Measurements from ENCODE around the gene FARS2.
A peak's percentile ranks its signal among the peaks of the same experiment; 100 is the strongest.

DNA sequence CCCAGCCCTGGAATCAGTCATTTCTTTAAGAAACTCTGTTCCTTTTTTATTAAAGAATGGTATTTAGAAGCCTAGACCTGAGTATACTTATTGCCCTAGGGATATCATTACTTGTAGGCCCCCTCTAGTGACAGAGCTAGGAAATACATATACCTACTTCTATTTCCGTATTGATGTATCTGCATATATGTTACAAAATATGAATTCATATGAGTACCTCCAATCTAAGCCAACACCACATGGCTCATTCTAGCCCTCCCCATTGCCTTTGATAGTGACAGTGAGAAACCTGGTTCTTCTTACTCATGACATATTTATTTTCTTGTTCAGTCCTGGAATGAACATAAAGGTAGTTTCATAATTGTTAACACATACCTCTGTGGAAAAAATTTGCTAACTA, 137.2 kb downstream of the FARS2 start:
- TF ChIP-seq, protein P1, sequence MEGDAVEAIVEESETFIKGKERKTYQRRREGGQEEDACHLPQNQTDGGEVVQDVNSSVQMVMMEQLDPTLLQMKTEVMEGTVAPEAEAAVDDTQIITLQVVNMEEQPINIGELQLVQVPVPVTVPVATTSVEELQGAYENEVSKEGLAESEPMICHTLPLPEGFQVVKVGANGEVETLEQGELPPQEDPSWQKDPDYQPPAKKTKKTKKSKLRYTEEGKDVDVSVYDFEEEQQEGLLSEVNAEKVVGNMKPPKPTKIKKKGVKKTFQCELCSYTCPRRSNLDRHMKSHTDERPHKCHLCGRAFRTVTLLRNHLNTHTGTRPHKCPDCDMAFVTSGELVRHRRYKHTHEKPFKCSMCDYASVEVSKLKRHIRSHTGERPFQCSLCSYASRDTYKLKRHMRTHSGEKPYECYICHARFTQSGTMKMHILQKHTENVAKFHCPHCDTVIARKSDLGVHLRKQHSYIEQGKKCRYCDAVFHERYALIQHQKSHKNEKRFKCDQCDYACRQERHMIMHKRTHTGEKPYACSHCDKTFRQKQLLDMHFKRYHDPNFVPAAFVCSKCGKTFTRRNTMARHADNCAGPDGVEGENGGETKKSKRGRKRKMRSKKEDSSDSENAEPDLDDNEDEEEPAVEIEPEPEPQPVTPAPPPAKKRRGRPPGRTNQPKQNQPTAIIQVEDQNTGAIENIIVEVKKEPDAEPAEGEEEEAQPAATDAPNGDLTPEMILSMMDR (IDR thresholded peaks at IDR 0.05): peak; percentile 59
- TF ChIP-seq ELF1 (IDR thresholded peaks at IDR 0.05): no peak
- no peak for TF ChIP-seq CHD2 (IDR thresholded peaks at IDR 0.05; ENCODE audit: low read length, partially characterized antibody)
- no peak for TF ChIP-seq MEF2A (IDR thresholded peaks at IDR 0.05; ENCODE audit: borderline replicate concordance, low read depth)
- TF ChIP-seq EP300 (IDR thresholded peaks at IDR 0.05; ENCODE audit: borderline replicate concordance in 1 of 2, low read depth in 1 of 2, low read length in 1 of 2): no peak
- TF ChIP-seq, protein P2, sequence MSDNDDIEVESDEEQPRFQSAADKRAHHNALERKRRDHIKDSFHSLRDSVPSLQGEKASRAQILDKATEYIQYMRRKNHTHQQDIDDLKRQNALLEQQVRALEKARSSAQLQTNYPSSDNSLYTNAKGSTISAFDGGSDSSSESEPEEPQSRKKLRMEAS (IDR thresholded peaks at IDR 0.05; ENCODE audit: low read depth): no peak
- TF ChIP-seq, protein P3, sequence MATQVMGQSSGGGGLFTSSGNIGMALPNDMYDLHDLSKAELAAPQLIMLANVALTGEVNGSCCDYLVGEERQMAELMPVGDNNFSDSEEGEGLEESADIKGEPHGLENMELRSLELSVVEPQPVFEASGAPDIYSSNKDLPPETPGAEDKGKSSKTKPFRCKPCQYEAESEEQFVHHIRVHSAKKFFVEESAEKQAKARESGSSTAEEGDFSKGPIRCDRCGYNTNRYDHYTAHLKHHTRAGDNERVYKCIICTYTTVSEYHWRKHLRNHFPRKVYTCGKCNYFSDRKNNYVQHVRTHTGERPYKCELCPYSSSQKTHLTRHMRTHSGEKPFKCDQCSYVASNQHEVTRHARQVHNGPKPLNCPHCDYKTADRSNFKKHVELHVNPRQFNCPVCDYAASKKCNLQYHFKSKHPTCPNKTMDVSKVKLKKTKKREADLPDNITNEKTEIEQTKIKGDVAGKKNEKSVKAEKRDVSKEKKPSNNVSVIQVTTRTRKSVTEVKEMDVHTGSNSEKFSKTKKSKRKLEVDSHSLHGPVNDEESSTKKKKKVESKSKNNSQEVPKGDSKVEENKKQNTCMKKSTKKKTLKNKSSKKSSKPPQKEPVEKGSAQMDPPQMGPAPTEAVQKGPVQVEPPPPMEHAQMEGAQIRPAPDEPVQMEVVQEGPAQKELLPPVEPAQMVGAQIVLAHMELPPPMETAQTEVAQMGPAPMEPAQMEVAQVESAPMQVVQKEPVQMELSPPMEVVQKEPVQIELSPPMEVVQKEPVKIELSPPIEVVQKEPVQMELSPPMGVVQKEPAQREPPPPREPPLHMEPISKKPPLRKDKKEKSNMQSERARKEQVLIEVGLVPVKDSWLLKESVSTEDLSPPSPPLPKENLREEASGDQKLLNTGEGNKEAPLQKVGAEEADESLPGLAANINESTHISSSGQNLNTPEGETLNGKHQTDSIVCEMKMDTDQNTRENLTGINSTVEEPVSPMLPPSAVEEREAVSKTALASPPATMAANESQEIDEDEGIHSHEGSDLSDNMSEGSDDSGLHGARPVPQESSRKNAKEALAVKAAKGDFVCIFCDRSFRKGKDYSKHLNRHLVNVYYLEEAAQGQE (IDR thresholded peaks at IDR 0.05; ENCODE audit: low read depth, low read length): no peak
- TF ChIP-seq, protein P4, sequence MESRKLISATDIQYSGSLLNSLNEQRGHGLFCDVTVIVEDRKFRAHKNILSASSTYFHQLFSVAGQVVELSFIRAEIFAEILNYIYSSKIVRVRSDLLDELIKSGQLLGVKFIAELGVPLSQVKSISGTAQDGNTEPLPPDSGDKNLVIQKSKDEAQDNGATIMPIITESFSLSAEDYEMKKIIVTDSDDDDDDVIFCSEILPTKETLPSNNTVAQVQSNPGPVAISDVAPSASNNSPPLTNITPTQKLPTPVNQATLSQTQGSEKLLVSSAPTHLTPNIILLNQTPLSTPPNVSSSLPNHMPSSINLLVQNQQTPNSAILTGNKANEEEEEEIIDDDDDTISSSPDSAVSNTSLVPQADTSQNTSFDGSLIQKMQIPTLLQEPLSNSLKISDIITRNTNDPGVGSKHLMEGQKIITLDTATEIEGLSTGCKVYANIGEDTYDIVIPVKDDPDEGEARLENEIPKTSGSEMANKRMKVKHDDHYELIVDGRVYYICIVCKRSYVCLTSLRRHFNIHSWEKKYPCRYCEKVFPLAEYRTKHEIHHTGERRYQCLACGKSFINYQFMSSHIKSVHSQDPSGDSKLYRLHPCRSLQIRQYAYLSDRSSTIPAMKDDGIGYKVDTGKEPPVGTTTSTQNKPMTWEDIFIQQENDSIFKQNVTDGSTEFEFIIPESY (IDR thresholded peaks at IDR 0.05; ENCODE audit: borderline replicate concordance, low read depth): no peak
- no peak for TF ChIP-seq TCF12 (IDR thresholded peaks at IDR 0.05)
- no peak for TF ChIP-seq POLR2AphosphoS5 (IDR thresholded peaks at IDR 0.05; ENCODE audit: low read depth, low read length)
- TF ChIP-seq YY1 (IDR thresholded peaks at IDR 0.05; ENCODE audit: low read depth): no peak
- no peak for TF ChIP-seq GABPA (IDR thresholded peaks at IDR 0.05; ENCODE audit: low read depth)
- TF ChIP-seq RXRA (IDR thresholded peaks at IDR 0.05; ENCODE audit: borderline replicate concordance, low read depth): no peak
- no peak for TF ChIP-seq NFIC (IDR thresholded peaks at IDR 0.05; ENCODE audit: borderline replicate concordance)
